Activated CD8-positive, alpha-beta memory T cell treated with anti-CD3 and anti-CD28 coated beads, Interleukin-2, amount 50 U/mL, for 4 hours (primary cell): ENCODE measurements around the gene SNX5.

Experiments used
- DNase-seq: peaks from one replicate; pipeline ENCODE4 v3.0.0-alpha.2; 2020

The SNX5 gene

GRCh38 chr20:17958373-17959256 is 10.0 kb downstream of the SNX5 start:
- DNase-seq = no peak

- no peak for DNase-seq
Observed at GRCh38 chr20:17957505-17958363, 10.9 kb downstream of the SNX5 start.

GRCh38 chr20:17956099-17956685 is 12.4 kb downstream of the SNX5 start:
- DNase-seq = no peak

GRCh38 chr20:17955302-17955701 is 13.3 kb downstream of the SNX5 start:
- no peak for DNase-seq

- DNase-seq = no peak
Observed at GRCh38 chr20:17953935-17954334, 14.7 kb downstream of the SNX5 start.

- DNase-seq = no peak
Observed at GRCh38 chr20:17952692-17953684, 15.6 kb downstream of the SNX5 start.

GRCh38 chr20:17951323-17951722 is 17.3 kb downstream of the SNX5 start:
- DNase-seq = no peak

- no peak for DNase-seq
Observed at GRCh38 chr20:17950670-17951069, 17.9 kb downstream of the SNX5 start.

GRCh38 chr20:17949899-17950298 is 18.7 kb downstream of the SNX5 start:
- DNase-seq = no peak

- DNase-seq = no peak
Observed at GRCh38 chr20:17948442-17948841, 20.2 kb downstream of the SNX5 start.

GRCh38 chr20:17947474-17947815 is 21.1 kb downstream of the SNX5 start:
- DNase-seq = no peak

- DNase-seq = no peak
Observed at GRCh38 chr20:17946572-17947473, 21.8 kb downstream of the SNX5 start.

GRCh38 chr20:17946040-17946439 is 22.6 kb downstream of the SNX5 start:
- DNase-seq = no peak

- no peak for DNase-seq
Observed at GRCh38 chr20:17944854-17945474, 23.6 kb downstream of the SNX5 start.

- no peak for DNase-seq
Observed at GRCh38 chr20:17943343-17943742, 25.3 kb downstream of the SNX5 start.

- no peak for DNase-seq
Observed at GRCh38 chr20:17941826-17942196, 26.8 kb downstream of the SNX5 start.

GRCh38 chr20:17941087-17941825 is 27.3 kb downstream of the SNX5 start:
- no peak for DNase-seq

- no peak for DNase-seq
Observed at GRCh38 chr20:17940224-17940971, 28.2 kb downstream of the SNX5 start.

GRCh38 chr20:17939622-17940223 is 28.9 kb downstream of the SNX5 start:
- DNase-seq = no peak
